HEK293T (cell line): ENCODE measurements around the gene KRTAP10-7.

Experiments
- CTBP1 ChIP-seq: fragments of 450-650 bp; IDR thresholded peaks from 2 replicates; pipeline ENCODE4 v1.6.1; 2016; ENCODE audit warnings: borderline replicate concordance
- ELF4 ChIP-seq: fragments of 450-650 bp; IDR thresholded peaks from 2 replicates; pipeline ENCODE4 v1.6.1; 2017; ENCODE audit warnings: antibody characterized with exemption
- FOXA1 ChIP-seq: fragments of 450-650 bp; IDR thresholded peaks from 2 replicates; pipeline ENCODE4 v1.6.1; 2016; ENCODE audit warnings: mild to moderate bottlenecking
- FOXK2 ChIP-seq: fragments of 450-650 bp; IDR thresholded peaks from 2 replicates; pipeline ENCODE4 v1.6.1; 2016; ENCODE audit warnings: mild to moderate bottlenecking
- FOXM1 ChIP-seq: fragments of 450-650 bp; IDR thresholded peaks from 2 replicates; pipeline ENCODE4 v1.6.1; 2017; ENCODE audit warnings: mild to moderate bottlenecking, borderline replicate concordance
- L3MBTL2 ChIP-seq: fragments of 450-650 bp; conservative IDR thresholded peaks from 2 replicates; pipeline ENCODE4 v1.6.1; 2016; ENCODE audit warnings: mild to moderate bottlenecking
- NFRKB ChIP-seq: fragments of 450-650 bp; IDR thresholded peaks from 2 replicates; pipeline ENCODE4 v1.6.1; 2016; ENCODE audit warnings: mild to moderate bottlenecking, moderate library complexity
- SP1 ChIP-seq: fragments of 450-650 bp; IDR thresholded peaks from 2 replicates; pipeline ENCODE4 v1.6.1; 2017
- TARDBP ChIP-seq: fragments of 450-650 bp; IDR thresholded peaks from 2 replicates; pipeline ENCODE4 v1.6.1; 2016

DNA sequence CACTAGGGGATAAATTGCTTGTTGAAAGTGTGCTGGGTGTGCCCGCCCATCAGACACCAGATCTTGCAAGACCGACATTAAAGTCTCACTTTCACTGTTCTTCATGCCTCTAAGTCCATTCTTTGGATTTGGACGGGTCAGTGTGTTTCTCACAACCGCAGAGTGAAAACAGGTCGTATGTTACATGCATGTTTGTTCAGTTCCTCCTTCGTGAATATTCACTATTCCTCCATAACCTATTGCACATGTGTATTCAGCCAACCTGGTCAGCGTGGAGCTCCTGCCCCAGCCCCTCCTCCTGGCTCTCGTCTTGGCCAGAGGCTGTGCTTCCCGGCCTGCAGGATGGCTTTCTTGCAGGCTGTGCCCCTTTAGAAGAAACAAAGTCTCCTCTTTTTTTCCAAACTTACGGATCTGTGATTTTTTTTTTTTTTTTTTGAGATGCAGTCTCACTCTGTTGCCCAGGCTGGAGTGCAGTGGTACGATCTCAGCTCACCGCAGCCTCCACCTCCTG lies 5.9 kb upstream of the KRTAP10-7 start:
- no peak for TF ChIP-seq TARDBP
- TF ChIP-seq NFRKB = no peak
- no peak for TF ChIP-seq FOXK2
- TF ChIP-seq FOXM1 = no peak
- no peak for TF ChIP-seq ELF4
- no peak for TF ChIP-seq SP1
- no peak for TF ChIP-seq L3MBTL2
- TF ChIP-seq FOXA1 = no peak
- TF ChIP-seq CTBP1 = no peak
